Tibial artery (tissue), 4 donors: Measurements from ENCODE around the gene NIFK.
A peak's percentile ranks its signal among the peaks of the same experiment; 100 is the strongest.

ENCODE experiments used
- DNase-seq, 2 donors: peaks; one replicate each; pipeline ENCODE4 v3.0.0-alpha.2; 2019
- H3K27ac ChIP-seq, 2 donors: fragments of 200-600 bp; sonication (generic) in 1 of 2; 1 replicate in 1 of 2; 2 replicates in 1 of 2; pipeline ENCODE4 v1.5.1; 2018 to 2019; ENCODE audit warnings: mild to moderate bottlenecking in 1 of 2
- H3K27me3 ChIP-seq, 2 donors: fragments of 200-600 bp; sonication (generic) in 1 of 2; one replicate each; pipeline versions ENCODE4 v1.5.1 to v1.6.0; 2016 to 2019
- H3K36me3 ChIP-seq, 3 donors: fragments of 200-600 bp; sonication (generic) in 2 of 3; one replicate each; pipeline ENCODE4 v1.5.1; 2016 to 2019; ENCODE audit warnings: mild to moderate bottlenecking in 2 of 3
- H3K4me1 ChIP-seq, 4 donors: fragments of 200-600 bp; sonication (generic) in 2 of 4; 1 replicate in 3 of 4; 2 replicates in 1 of 4; pipeline ENCODE4 v1.5.1; 2016 to 2019
- H3K4me3 ChIP-seq, 2 donors: fragments of 200-600 bp; sonication (generic) in 1 of 2; 1 replicate in 1 of 2; 2 replicates in 1 of 2; pipeline ENCODE4 v1.5.1; 2018 to 2019; ENCODE audit warnings: mild to moderate bottlenecking in 2 of 2
- H3K9me3 ChIP-seq, 3 donors: fragments of 200-600 bp; sonication (generic) in 1 of 3; one replicate each; pipeline ENCODE4 v1.5.1; 2016 to 2019
- intact Hi-C: fragments of 100-400 bp; cut with DNase I; formaldehyde crosslinking; loops from one replicate; pipeline ENCODE4 v1.15.0; 2023; ENCODE audit warnings: low total_unique reads
- TF ChIP-seq, protein P1 (sequence below), 2 experiments: fragments of 200-600 bp in 1 of 2; fragments of 450-650 bp in 1 of 2; IDR thresholded peaks; one replicate each; pipeline ENCODE4 v1.5.1; 2017 to 2019; ENCODE audit warnings: antibody characterized with exemption in 2 of 2, mild to moderate bottlenecking in 1 of 2, moderate library complexity in 1 of 2

Gene NIFK

DNA sequence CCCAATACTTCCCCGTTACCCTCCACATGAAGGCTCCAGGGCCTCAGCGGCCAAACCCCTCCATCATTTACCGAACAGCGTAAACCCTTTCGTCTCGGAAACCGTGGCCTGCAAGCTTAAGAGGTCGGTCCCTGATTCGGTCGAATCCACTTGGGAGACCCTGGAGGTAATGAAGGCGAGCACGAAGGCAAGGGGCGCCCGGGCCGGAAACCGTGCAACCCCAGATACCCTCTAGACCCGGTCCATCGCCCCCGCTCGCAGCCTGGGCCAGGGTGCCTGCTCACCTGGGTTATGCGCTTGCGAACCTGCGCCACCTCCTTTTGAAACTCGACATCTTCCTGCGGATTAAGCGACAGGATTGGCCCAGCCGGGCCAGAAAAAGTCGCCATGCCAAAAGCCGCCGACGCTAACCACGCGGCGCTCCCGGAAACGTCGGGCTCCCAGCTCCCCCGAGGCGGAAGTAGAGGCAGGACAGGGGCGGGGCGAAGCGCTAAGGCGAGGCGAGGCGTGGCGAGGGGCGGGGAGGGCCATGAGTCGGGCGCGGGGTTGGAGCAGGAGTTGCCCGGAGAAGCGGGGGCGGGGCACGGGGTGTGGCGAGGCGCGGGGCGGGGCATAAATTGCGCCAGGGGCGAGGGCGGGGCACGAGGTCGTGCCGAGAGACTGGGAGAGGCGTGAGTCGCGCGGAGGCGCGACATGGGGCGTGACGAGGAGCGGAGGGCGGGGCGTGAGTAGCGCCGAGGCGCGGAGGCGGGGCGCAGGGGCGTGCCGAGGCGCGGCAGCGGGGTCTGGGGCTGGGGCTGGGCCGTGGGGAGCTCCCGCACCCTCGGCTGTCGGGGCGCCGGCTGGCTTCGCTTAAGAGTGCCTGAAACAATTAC, at the start of gene NIFK:
Gene NIFK (minus strand): TSS at position 414 of the 875 bp plus-strand sequence. CDS start 25 bp downstream, at position 389.
- intact Hi-C loops: loop anchor here (1.0 to 5.0 kb wide), 2 partner anchors 19 to 204 kb away; partner anchors contain the start of genes RNU4ATAC and TSN
- TF ChIP-seq, protein P1, sequence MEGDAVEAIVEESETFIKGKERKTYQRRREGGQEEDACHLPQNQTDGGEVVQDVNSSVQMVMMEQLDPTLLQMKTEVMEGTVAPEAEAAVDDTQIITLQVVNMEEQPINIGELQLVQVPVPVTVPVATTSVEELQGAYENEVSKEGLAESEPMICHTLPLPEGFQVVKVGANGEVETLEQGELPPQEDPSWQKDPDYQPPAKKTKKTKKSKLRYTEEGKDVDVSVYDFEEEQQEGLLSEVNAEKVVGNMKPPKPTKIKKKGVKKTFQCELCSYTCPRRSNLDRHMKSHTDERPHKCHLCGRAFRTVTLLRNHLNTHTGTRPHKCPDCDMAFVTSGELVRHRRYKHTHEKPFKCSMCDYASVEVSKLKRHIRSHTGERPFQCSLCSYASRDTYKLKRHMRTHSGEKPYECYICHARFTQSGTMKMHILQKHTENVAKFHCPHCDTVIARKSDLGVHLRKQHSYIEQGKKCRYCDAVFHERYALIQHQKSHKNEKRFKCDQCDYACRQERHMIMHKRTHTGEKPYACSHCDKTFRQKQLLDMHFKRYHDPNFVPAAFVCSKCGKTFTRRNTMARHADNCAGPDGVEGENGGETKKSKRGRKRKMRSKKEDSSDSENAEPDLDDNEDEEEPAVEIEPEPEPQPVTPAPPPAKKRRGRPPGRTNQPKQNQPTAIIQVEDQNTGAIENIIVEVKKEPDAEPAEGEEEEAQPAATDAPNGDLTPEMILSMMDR (IDR thresholded peaks at IDR 0.05): no peak
- DNase-seq: peak; percentile 98 to 100

DNA sequence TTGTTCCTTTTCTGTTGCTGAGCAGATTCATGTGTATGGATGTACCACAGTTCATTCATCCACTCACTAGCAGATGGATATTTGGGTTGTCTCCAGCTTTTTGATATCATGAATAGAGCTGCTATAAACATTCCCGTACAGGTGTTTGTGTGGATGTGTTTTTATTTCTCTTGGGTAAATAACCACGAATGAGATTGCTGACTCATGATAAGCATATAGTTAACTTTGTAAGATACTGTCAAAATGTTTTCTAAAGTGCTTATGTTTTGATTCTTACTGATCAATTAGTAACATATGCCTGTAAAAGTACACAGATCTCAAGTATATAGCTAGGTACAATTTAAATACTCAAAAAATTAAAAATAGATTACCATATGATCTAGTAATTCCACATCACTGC, 46.5 kb upstream of the NIFK start:
- intact Hi-C loops: no loop called here
- H3K4me1 ChIP-seq: no peaks in the 10 kb centered on the region
- TF ChIP-seq, protein P1 (IDR thresholded peaks at IDR 0.05): no peak

More for the DNA sequence above, at the start of gene NIFK:
- Histone ChIP-seq H3K9me3 (no peaks in the 10 kb centered on the region), H3K4me3 (peak within 1 kb of the TSS; percentile 78 to 98), H3K4me1 (peaks cover 0 to 12% (median 8%) of the 10 kb centered on the region in 4 donors), H3K27ac (peak within 1 kb of the TSS; percentile 82 to 83), H3K27me3 (no peaks in the 10 kb centered on the region), H3K36me3 (peaks cover 8 to 31% (median 10%) of the 10 kb centered on the region in 3 donors)

DNA sequence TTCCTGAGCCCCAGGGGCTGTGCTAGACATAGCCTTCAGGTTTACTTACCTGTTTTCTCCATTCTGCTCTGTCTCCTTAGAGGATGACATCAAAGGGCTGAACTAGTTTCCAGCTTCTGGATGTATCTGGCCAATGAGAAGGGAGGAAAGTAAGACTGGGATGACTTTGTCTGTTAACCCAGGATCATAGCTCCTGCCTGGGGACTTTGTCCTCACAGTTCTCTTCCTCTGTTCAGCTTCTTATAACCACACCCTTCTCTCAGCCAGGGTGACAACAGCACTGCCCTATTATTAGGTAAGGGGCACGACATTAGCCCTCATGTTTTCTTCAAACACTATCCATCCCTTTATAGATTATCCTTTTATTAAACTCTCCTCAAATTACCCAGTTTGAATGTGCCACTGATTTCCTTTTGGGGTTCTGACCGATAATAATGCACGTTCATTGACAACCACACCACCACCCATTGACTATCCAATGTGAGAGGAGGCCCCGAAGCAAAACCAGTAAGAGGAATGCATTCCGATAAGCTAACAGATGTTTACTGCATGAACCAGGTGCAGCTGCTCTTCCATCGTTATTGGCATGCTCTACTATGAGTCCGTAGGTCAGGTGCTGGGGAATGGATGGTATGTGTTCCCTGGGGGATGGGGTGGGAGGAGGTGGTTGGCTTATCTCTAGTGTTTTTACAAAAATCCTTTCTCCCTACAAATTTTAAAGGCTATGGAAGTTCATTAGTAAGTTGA, 42.2 kb upstream of the NIFK start:
- TF ChIP-seq, protein P1 (IDR thresholded peaks at IDR 0.05): no peak
- Histone ChIP-seq H3K36me3 (no peaks in the 10 kb centered on the region), H3K4me1 (no peaks in the 10 kb centered on the region), H3K4me3 (no peak overlapping the region), H3K9me3 (no peaks in the 10 kb centered on the region), H3K27me3 (no peaks in the 10 kb centered on the region), H3K27ac (no peak overlapping the region)
- intact Hi-C loops: no loop called here
- DNase-seq: no peak

More for the DNA sequence above, 46.5 kb upstream of the NIFK start:
- Histone ChIP-seq H3K27me3 (no peaks in the 10 kb centered on the region), H3K9me3 (no peaks in the 10 kb centered on the region), H3K27ac (no peak overlapping the region), H3K36me3 (no peaks in the 10 kb centered on the region), H3K4me3 (no peak overlapping the region)
- DNase-seq: no peak

DNA sequence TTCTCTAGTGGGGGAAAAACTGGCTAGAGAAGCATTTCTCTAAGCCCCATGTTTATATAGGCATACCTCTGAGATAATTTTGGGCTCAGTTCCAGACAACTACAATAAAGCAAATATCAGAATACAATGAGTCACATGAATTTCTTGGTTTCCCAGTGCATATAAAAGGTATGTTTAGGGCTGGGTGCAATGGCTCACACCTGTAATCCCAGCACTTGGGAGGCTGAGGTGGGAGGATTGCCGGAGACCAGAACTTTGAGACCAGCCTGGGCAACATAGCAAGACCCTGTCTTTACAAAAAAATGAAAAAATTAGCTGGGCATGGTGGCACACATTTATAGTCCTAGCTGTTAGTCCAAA, 41.0 kb upstream of the NIFK start:
- no peaks in the 10 kb centered on the region for H3K36me3 ChIP-seq
- TF ChIP-seq, protein P1 (IDR thresholded peaks at IDR 0.05): no peak
- H3K27me3 ChIP-seq: no peaks in the 10 kb centered on the region
- H3K4me3 ChIP-seq: no peak overlapping the region
- no peak for DNase-seq
- H3K9me3 ChIP-seq: no peaks in the 10 kb centered on the region
- no peaks in the 10 kb centered on the region for H3K4me1 ChIP-seq
- no peak overlapping the region for H3K27ac ChIP-seq
- intact Hi-C loops: no loop called here

DNA sequence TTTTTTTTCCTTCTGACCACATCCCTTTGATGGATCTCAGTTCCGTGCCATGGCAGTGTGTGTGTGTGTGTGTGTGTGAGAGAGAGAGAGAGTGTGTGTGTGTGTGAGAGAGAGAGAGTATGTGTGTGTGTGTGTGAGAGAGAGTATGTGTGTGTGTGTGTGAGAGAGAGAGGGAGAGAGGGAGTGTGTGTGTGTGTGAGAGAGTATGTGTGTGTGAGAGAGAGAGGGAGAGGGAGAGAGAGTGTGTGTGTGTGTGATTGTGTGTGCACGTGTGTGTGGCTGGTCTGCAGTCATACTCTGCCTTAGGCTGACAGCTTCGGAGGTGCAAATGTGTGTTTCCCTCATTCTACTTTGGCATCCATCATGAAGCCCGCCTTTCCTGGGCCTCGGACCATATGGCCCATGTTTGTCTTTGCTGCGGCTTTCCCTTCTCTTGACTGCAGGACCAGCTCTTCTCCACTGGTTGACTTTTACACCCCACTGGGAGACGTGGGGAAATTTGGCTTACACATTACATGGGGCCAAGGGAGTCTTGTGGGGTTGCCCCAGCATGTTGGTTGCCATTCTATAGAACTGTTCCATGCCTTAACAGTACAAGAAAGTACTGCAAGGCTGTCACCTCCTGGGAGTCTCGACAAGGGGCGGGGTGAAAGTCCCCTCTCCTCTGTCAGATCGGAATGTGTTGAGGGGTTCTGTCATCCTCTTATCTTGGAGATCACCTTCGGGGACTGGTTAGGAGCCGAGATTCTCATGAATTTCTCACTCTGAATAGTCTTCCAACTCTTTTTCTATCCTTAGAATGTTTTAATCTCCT, 40.4 kb upstream of the NIFK start:
- H3K27me3 ChIP-seq: no peaks in the 10 kb centered on the region
- DNase-seq: no peak
- no peaks in the 10 kb centered on the region for H3K9me3 ChIP-seq
- no peaks in the 10 kb centered on the region for H3K4me1 ChIP-seq
- intact Hi-C loops: no loop called here
- TF ChIP-seq, protein P1 (IDR thresholded peaks at IDR 0.05): no peak
- no peak overlapping the region for H3K4me3 ChIP-seq
- no peak overlapping the region for H3K27ac ChIP-seq
- H3K36me3 ChIP-seq: no peaks in the 10 kb centered on the region
